IMR-90 (cell line): Measurements from ENCODE around the gene ADAMTSL1. TPM values are rescaled to one million over a fixed set of nuclear protein-coding genes. Genes with fewer than 3 reads are reported as not detected.

Experiments used
- ATAC-seq: fragments of 200-7000 bp; cut with Tn5 transposase; 2 replicates; pipeline ENCODE4 v1.9.1; 2020; ENCODE audit warnings: low read depth, mild to moderate bottlenecking, moderate library complexity
- BruUV-seq: library from RNA; stranded (reverse); fragments of 400-500 nt; replicated peaks from 2 replicates; lab custom pipeline; 2021; lab: Mats Ljungman, UMichigan
- CTCF ChIA-PET: fragments of 300-600 bp; formaldehyde crosslinking; extraction: SDS; loops from one replicate; lab custom pipeline; 2021; ENCODE audit warnings: antibody characterized with exemption; lab: Yijun Ruan, JAX
- POLR2A ChIA-PET: fragments of 300-600 bp; sonication (Branson Sonifier 250); formaldehyde crosslinking; loops from one replicate; lab custom pipeline; 2022; ENCODE audit warnings: antibody characterized with exemption; ENCODE audit not compliant: unreplicated experiment; lab: Charles Lee
- DNase-seq: peaks from one replicate; pipeline ENCODE4 v3.0.0; 2013
- H2AFZ ChIP-seq: replicated peaks from 2 replicates; pipeline ENCODE3; 2013; ENCODE audit warnings: low read length, mild to moderate bottlenecking; ENCODE audit not compliant: poor library complexity
- H2AK5ac ChIP-seq: 2 replicates; pipeline ENCODE4 v1.6.1; 2013; ENCODE audit warnings: low read depth, low read length, inconsistent platforms
- H2AK9ac ChIP-seq: replicated peaks from 2 replicates; pipeline ENCODE3; 2013; ENCODE audit warnings: mild to moderate bottlenecking, low read depth, low read length, moderate library complexity; ENCODE audit not compliant: poor library complexity
- H2BK120ac ChIP-seq: 2 replicates; pipeline ENCODE4 v1.6.1; 2013; ENCODE audit warnings: low read depth, low read length, inconsistent platforms
- H2BK15ac ChIP-seq: 3 replicates; pipeline ENCODE4 v1.6.1; 2013; ENCODE audit warnings: low read depth, low read length, inconsistent platforms
- H2BK20ac ChIP-seq: 2 replicates; pipeline ENCODE4 v1.6.1; 2013; ENCODE audit warnings: low read depth, mild to moderate bottlenecking, inconsistent platforms, low read length, moderate library complexity
- H2BK5ac ChIP-seq: 2 replicates; pipeline ENCODE4 v1.6.1; 2013; ENCODE audit warnings: mild to moderate bottlenecking, low read depth, low read length, inconsistent platforms; ENCODE audit not compliant: poor library complexity, severe bottlenecking
- H3K14ac ChIP-seq: replicated peaks from 2 replicates; pipeline ENCODE4 v1.6.1; 2013; ENCODE audit warnings: low read depth, low read length, inconsistent platforms
- H3K18ac ChIP-seq: 2 replicates; pipeline ENCODE4 v1.6.1; 2013; ENCODE audit warnings: low read depth, low read length, control low read depth
- H3K23ac ChIP-seq: 2 replicates; pipeline ENCODE4 v1.6.1; 2013; ENCODE audit warnings: low read depth, low read length, inconsistent platforms
- H3K27ac ChIP-seq: 2 replicates; pipeline ENCODE4 v1.5.1; 2013; ENCODE audit warnings: mild to moderate bottlenecking, control low read depth, low read length; ENCODE audit not compliant: insufficient read depth
- H3K27me3 ChIP-seq: 2 replicates; pipeline ENCODE4 v1.6.1; 2013; ENCODE audit warnings: low read length; ENCODE audit not compliant: control insufficient read depth, insufficient read depth
- H3K36me3 ChIP-seq: 2 replicates; pipeline ENCODE4 v1.6.1; 2013; ENCODE audit warnings: low read length, mixed read lengths; ENCODE audit not compliant: control insufficient read depth, insufficient read depth
- H3K4ac ChIP-seq: 2 replicates; pipeline ENCODE4 v1.6.1; 2013; ENCODE audit warnings: low read depth, low read length, inconsistent platforms
- H3K4me1 ChIP-seq: 2 replicates; pipeline ENCODE4 v1.6.1; 2013; ENCODE audit warnings: low read length, mixed read lengths; ENCODE audit not compliant: control insufficient read depth, insufficient read depth
- H3K4me2 ChIP-seq: 2 replicates; pipeline ENCODE4 v1.6.1; 2013; ENCODE audit warnings: low read depth, mild to moderate bottlenecking, control low read depth, low read length, moderate library complexity
- H3K4me3 ChIP-seq: 2 replicates; pipeline ENCODE4 v1.5.1; 2013; ENCODE audit warnings: low read depth, mild to moderate bottlenecking, control low read depth, low read length, moderate library complexity; ENCODE audit not compliant: insufficient read depth
- H3K56ac ChIP-seq: 2 replicates; pipeline ENCODE4 v1.6.1; 2013; ENCODE audit warnings: low read length, inconsistent platforms; ENCODE audit not compliant: insufficient read depth; ENCODE audit errors: extremely low read depth
- H3K79me1 ChIP-seq, 2 experiments: 2 replicates each; pipeline ENCODE4 v1.6.1; 2013; ENCODE audit warnings: low read length in 2 of 2, inconsistent platforms in 1 of 2, low read depth in 1 of 2
- H3K9ac ChIP-seq: 2 replicates; pipeline ENCODE4 v1.6.1; 2013; ENCODE audit warnings: low read depth, low read length, control low read depth
- H3K9me1 ChIP-seq: 2 replicates; pipeline ENCODE4 v1.6.1; 2013; ENCODE audit warnings: low read length, inconsistent platforms; ENCODE audit not compliant: insufficient read depth
- H3K9me3 ChIP-seq: 2 replicates; pipeline ENCODE4 v1.6.1; 2013; ENCODE audit warnings: low read length; ENCODE audit not compliant: control insufficient read depth, insufficient read depth
- H4K20me1 ChIP-seq: 2 replicates; pipeline ENCODE4 v1.6.1; 2013; ENCODE audit warnings: low read length, inconsistent platforms; ENCODE audit not compliant: insufficient read depth
- H4K5ac ChIP-seq: 2 replicates; pipeline ENCODE4 v1.6.1; 2013; ENCODE audit warnings: mild to moderate bottlenecking, low read depth, low read length, control low read depth
- H4K8ac ChIP-seq, 2 experiments: 2 replicates each; pipeline ENCODE4 v1.6.1; 2013; ENCODE audit warnings: low read depth in 2 of 2, low read length in 2 of 2, control low read depth in 1 of 2, inconsistent platforms in 1 of 2
- H4K91ac ChIP-seq: 2 replicates; pipeline ENCODE4 v1.6.1; 2013; ENCODE audit warnings: low read depth, low read length, inconsistent platforms; ENCODE audit not compliant: insufficient read depth
- FOS ChIP-seq: fragments of 150-350 bp; IDR thresholded peaks from 2 replicates; pipeline ENCODE4 v1.6.1; 2016; ENCODE audit warnings: low read depth, low read length
- MAFK ChIP-seq: IDR thresholded peaks from 2 replicates; pipeline ENCODE4 v1.6.1; 2012; ENCODE audit warnings: low read depth, low read length, improper control_type of control experiment
- MAZ ChIP-seq: IDR thresholded peaks from 2 replicates; pipeline ENCODE4 v1.6.1; 2012; ENCODE audit warnings: low read depth, mild to moderate bottlenecking, low read length, improper control_type of control experiment, moderate library complexity, borderline replicate concordance
- RFX5 ChIP-seq: IDR thresholded peaks from 2 replicates; pipeline ENCODE4 v1.8.0; 2012; ENCODE audit warnings: low read depth, mild to moderate bottlenecking, low read length, moderate library complexity
- WGBS, 2 experiments: methylation state at CpG; one replicate each; pipeline versions ENCODE4 v1.1.5 to v1.1.7; 2013; ENCODE audit warnings: missing lambda C conversion rate in 2 of 2; ENCODE audit not compliant: insufficient read length in 1 of 2; ENCODE audit errors: extremely low coverage in 2 of 2; 5-methylcytosine and 5-hydroxymethylcytosine counted together
- dilution Hi-C: fragments of 300-500 bp; cut with HindIII; formaldehyde crosslinking; loops from one replicate; pipeline ENCODE4 v1.14.3; 2018; ENCODE audit warnings: low sequenced_read_pairs; ENCODE audit not compliant: unreplicated experiment
- in situ Hi-C: fragments of 300-500 bp; cut with MboI; formaldehyde crosslinking; loops from 3 replicates; pipeline ENCODE4 v1.14.3; 2019; ENCODE audit warnings: low sequenced_read_pairs, inconsistent platforms, mixed read lengths
- intact Hi-C: fragments of 100-400 bp; cut with micrococcal nuclease; formaldehyde crosslinking; loops from 2 replicates; pipeline ENCODE4 v1.10.0; 2022
- polyA plus RNA-seq, 3 experiments: library from polyadenylated mRNA; depleted of rRNA; stranded (reverse); fragments of >200 nt; gene quantifications; 2 replicates each; pipeline ENCODE4 v1.2.3, GENCODE V29; 2012; ENCODE audit warnings: low replicate concordance in 1 of 3
- total RNA-seq: library from RNA; depleted of rRNA; stranded (reverse); fragments of >200 nt; gene quantifications from 2 replicates; pipeline ENCODE4 v1.2.3, GENCODE V29; 2012

ADAMTSL1 gene
- total and polyA plus RNA-seq, 2 of the 4 experiments (the other 2 are of a cell fraction), result 38.2 to 62.2 TPM

GRCh38 chr9:18710065-18710464, 236.1 kb downstream of the ADAMTSL1 start:
- H2AK9ac ChIP-seq, result peak overlapping the region; percentile 20
- H3K79me1 ChIP-seq, result no peaks in the 10 kb centered on the region
- H2BK20ac ChIP-seq, result no peak overlapping the region
- DNase-seq (peak; percentile 6), ATAC-seq (no peak)
- H2BK5ac ChIP-seq, result no peak overlapping the region
- no peak overlapping the region for H2AK5ac ChIP-seq
- peaks cover 8% of the 10 kb centered on the region; the same call in 1 of the 2 replicates for H3K4me1 ChIP-seq
- dilution Hi-C loops, result no loop called here
- H3K18ac ChIP-seq, result no peak overlapping the region; the same call in 1 of the 2 replicates
- H3K23ac ChIP-seq, result no peak overlapping the region
- H3K27ac ChIP-seq, result no peak overlapping the region
- no peaks in the 10 kb centered on the region for H3K36me3 ChIP-seq
- TF ChIP-seq FOS, result no peak
- no peak for TF ChIP-seq MAZ
- no peak for TF ChIP-seq MAFK
- no peak for TF ChIP-seq RFX5
- ChIA-PET CTCF (no interaction called here), POLR2A (no interaction called here)
- H3K56ac ChIP-seq, result no peak overlapping the region
- H3K4me2 ChIP-seq, result no peak overlapping the region
- 100% methylated on average over 1 of the region's 1 CpG; no CpG with 5 or more reads in 1 of the 2 experiments for WGBS, 2 experiments
- H2BK120ac ChIP-seq, result no peak overlapping the region
- H3K4ac ChIP-seq, result no peak overlapping the region
- no peak overlapping the region for H3K4me3 ChIP-seq
- no peak overlapping the region for H3K14ac ChIP-seq
- no peaks in the 10 kb centered on the region for H3K9me3 ChIP-seq
- in situ Hi-C loops, result no loop called here
- no peak overlapping the region for H2BK15ac ChIP-seq
- no peak overlapping the region for H4K5ac ChIP-seq
- no peaks in the 10 kb centered on the region for H4K20me1 ChIP-seq
- no peak overlapping the region for H4K91ac ChIP-seq
- H3K27me3 ChIP-seq, result no peaks in the 10 kb centered on the region
- H3K9me1 ChIP-seq, result 0 out of 2 replicates have a peak, but pooled peaks cover 3% of the 10 kb centered on the region
- no peak overlapping the region for H2AFZ ChIP-seq
- no peak overlapping the region for H3K9ac ChIP-seq
- intact Hi-C loops, result no loop called here
- H4K8ac ChIP-seq, result no peak overlapping the region
- BruUV-seq, result no TSS peak
